ENCODE data around the gene DISC1. TPM values are rescaled to one million over a fixed set of nuclear protein-coding genes. Genes with fewer than 3 reads are reported as not detected.

DISC1 gene
- total RNA-seq, 1 experiment from 2014 or later, result 13.5 TPM

GRCh38 chr1:232057896-232058274 lies 431.3 kb downstream of the DISC1 start:
- BruUV-seq (replicated peaks), result no TSS peak
- no peaks in the 10 kb centered on the region for H3K36me3 ChIP-seq (ENCODE audit: control insufficient read depth, insufficient read depth, low read length)
- Mint-ChIP-seq H3K9me3 (ENCODE audit: unreplicated experiment) (no peaks in the 10 kb centered on the region), H3K27me3 (ENCODE audit: insufficient read depth, unreplicated experiment) (peaks cover 24% of the 10 kb centered on the region), H3K4me3 (ENCODE audit: unreplicated experiment) (no peak overlapping the region), H3K4me1 (ENCODE audit: low read depth, unreplicated experiment) (no peaks in the 10 kb centered on the region), H3K27ac (ENCODE audit: unreplicated experiment) (no peak overlapping the region), H3K36me3 (ENCODE audit: insufficient read depth, unreplicated experiment) (no peaks in the 10 kb centered on the region)
- peak in 1 of 2 experiments; percentile 13 for DNase-seq
- H3K27me3 ChIP-seq (replicated peaks; ENCODE audit: control insufficient read depth, insufficient read depth, low read length), result no peaks in the 10 kb centered on the region; the same call in 1 of the 2 replicates
- H3K4me3 ChIP-seq (ENCODE audit: low read depth, low read length), result no peak overlapping the region
- TF ChIP-seq CTCF (IDR thresholded peaks at IDR 0.05; ENCODE audit: insufficient read depth in 1 of 2, low read depth in 1 of 2, low read length in 1 of 2, severe bottlenecking in 1 of 2, unreplicated experiment in 1 of 2), result no peak
- no peaks in the 10 kb centered on the region for H3K9me3 ChIP-seq
- intact Hi-C loops (cut with micrococcal nuclease; ENCODE audit: unreplicated experiment), result no loop called here
- POLR2A ChIA-PET, result no interaction called here
- CTCF ChIA-PET, result interaction anchor here (1.0 kb wide), 1 partner anchor 10 kb away, joined by 3 read pairs; no protein-coding TSS in a partner anchor
- H3K4me1 ChIP-seq, result no peaks in the 10 kb centered on the region

GRCh38 chr1:232059726-232060374 lies 433.3 kb downstream of the DISC1 start:
- peaks cover 24% of the 10 kb centered on the region for H3K27me3 Mint-ChIP-seq (ENCODE audit: insufficient read depth, unreplicated experiment)

GRCh38 chr1:232062967-232063366 lies 436.4 kb downstream of the DISC1 start:
- ChIA-PET CTCF (no interaction called here), POLR2A (no interaction called here)
- DNase-seq, result no peak
- Mint-ChIP-seq H3K27me3 (ENCODE audit: insufficient read depth, unreplicated experiment) (peaks cover 20% of the 10 kb centered on the region), H3K4me1 (ENCODE audit: low read depth, unreplicated experiment) (no peaks in the 10 kb centered on the region), H3K36me3 (ENCODE audit: insufficient read depth, unreplicated experiment) (no peaks in the 10 kb centered on the region), H3K9me3 (ENCODE audit: unreplicated experiment) (no peaks in the 10 kb centered on the region), H3K4me3 (ENCODE audit: unreplicated experiment) (no peak overlapping the region), H3K27ac (ENCODE audit: unreplicated experiment) (no peak overlapping the region)
- H3K27me3 ChIP-seq (replicated peaks; ENCODE audit: control insufficient read depth, insufficient read depth, low read length), result no peaks in the 10 kb centered on the region; the same call in 1 of the 2 replicates
- no peaks in the 10 kb centered on the region for H3K36me3 ChIP-seq (ENCODE audit: control insufficient read depth, insufficient read depth, low read length)
- no peaks in the 10 kb centered on the region for H3K9me3 ChIP-seq
- intact Hi-C loops (cut with micrococcal nuclease; ENCODE audit: unreplicated experiment), result no loop called here
- no peak for TF ChIP-seq CTCF (IDR thresholded peaks at IDR 0.05; ENCODE audit: insufficient read depth in 1 of 2, low read depth in 1 of 2, low read length in 1 of 2, severe bottlenecking in 1 of 2, unreplicated experiment in 1 of 2)
- no peak overlapping the region for H3K4me3 ChIP-seq (ENCODE audit: low read depth, low read length)
- H3K4me1 ChIP-seq, result no peaks in the 10 kb centered on the region
- BruUV-seq (replicated peaks), result no TSS peak

More at GRCh38 chr1:232059726-232060374, 433.3 kb downstream of the DISC1 start:
- no peaks in the 10 kb centered on the region for H3K36me3 Mint-ChIP-seq (ENCODE audit: insufficient read depth, unreplicated experiment)
- TF ChIP-seq CTCF (IDR thresholded peaks at IDR 0.05; ENCODE audit: insufficient read depth in 1 of 2, low read depth in 1 of 2, low read length in 1 of 2, severe bottlenecking in 1 of 2, unreplicated experiment in 1 of 2), result no peak
- CTCF ChIA-PET, result no interaction called here
- Histone ChIP-seq H3K9me3 (no peaks in the 10 kb centered on the region), H3K4me1 (no peaks in the 10 kb centered on the region), H3K36me3 (ENCODE audit: control insufficient read depth, insufficient read depth, low read length) (no peaks in the 10 kb centered on the region), H3K27me3 (replicated peaks; ENCODE audit: control insufficient read depth, insufficient read depth, low read length) (no peaks in the 10 kb centered on the region; the same call in 1 of the 2 replicates), H3K4me3 (ENCODE audit: low read depth, low read length) (no peak overlapping the region)
- no peaks in the 10 kb centered on the region for H3K4me1 Mint-ChIP-seq (ENCODE audit: low read depth, unreplicated experiment)
- no peaks in the 10 kb centered on the region for H3K9me3 Mint-ChIP-seq (ENCODE audit: unreplicated experiment)
- intact Hi-C loops (cut with micrococcal nuclease; ENCODE audit: unreplicated experiment), result no loop called here
- H3K27ac Mint-ChIP-seq (ENCODE audit: unreplicated experiment), result no peak overlapping the region
- no peak overlapping the region for H3K4me3 Mint-ChIP-seq (ENCODE audit: unreplicated experiment)
- POLR2A ChIA-PET, result no interaction called here
- DNase-seq, result no peak
- BruUV-seq (replicated peaks), result no TSS peak

All from Caco-2 (cell line).